Inflammatory macrophage treated with lipopolysaccharide for 1 hour (primary cell): ENCODE results near the gene DPH1.

ENCODE experiments used
- DNase-seq, 2 donors: peaks; one replicate each; pipeline ENCODE4 v3.0.0-alpha.2; 2020 to 2022

The DPH1 gene

GRCh38 chr17:2062571-2063183 is 32.7 kb downstream of the DPH1 start:
- no peak for DNase-seq

GRCh38 chr17:2063261-2064146 is 33.6 kb downstream of the DPH1 start:
- DNase-seq = no peak

GRCh38 chr17:2064147-2064489 is 34.2 kb downstream of the DPH1 start:
- no peak for DNase-seq

GRCh38 chr17:2064520-2064971 is 34.6 kb downstream of the DPH1 start:
- DNase-seq = no peak

- DNase-seq = peak; percentile 29 to 52
Measured at GRCh38 chr17:2064980-2065785, 35.2 kb downstream of the DPH1 start.

GRCh38 chr17:2065949-2066400 is 36.0 kb downstream of the DPH1 start:
- no peak for DNase-seq

- DNase-seq = no peak
Measured at GRCh38 chr17:2067048-2067561, 37.2 kb downstream of the DPH1 start.

GRCh38 chr17:2067608-2068024 is 37.7 kb downstream of the DPH1 start:
- no peak for DNase-seq

- DNase-seq = no peak
Measured at GRCh38 chr17:2068031-2068518, 38.1 kb downstream of the DPH1 start.

GRCh38 chr17:2068519-2069051 is 38.6 kb downstream of the DPH1 start:
- no peak for DNase-seq

GRCh38 chr17:2070241-2071023 is 40.5 kb downstream of the DPH1 start:
- DNase-seq = no peak

GRCh38 chr17:2071024-2071385 is 41.1 kb downstream of the DPH1 start:
- no peak for DNase-seq

GRCh38 chr17:2071455-2072281 is 41.7 kb downstream of the DPH1 start:
- DNase-seq = peak in 1 of 2 donors; percentile 24

- DNase-seq = no peak
Measured at GRCh38 chr17:2074919-2075318, 45.0 kb downstream of the DPH1 start.

- DNase-seq = no peak
Measured at GRCh38 chr17:2075336-2076086, 45.6 kb downstream of the DPH1 start.

- no peak for DNase-seq
Measured at GRCh38 chr17:2076087-2076984, 46.4 kb downstream of the DPH1 start.

- DNase-seq = no peak
Measured at GRCh38 chr17:2077040-2077439, 47.1 kb downstream of the DPH1 start.

GRCh38 chr17:2081564-2081963 is 51.6 kb downstream of the DPH1 start:
- no peak for DNase-seq
